ENCODE measurements around the gene RCAN1. TPM values are rescaled to one million over a fixed set of nuclear protein-coding genes. Genes with fewer than 3 reads are reported as not detected.
"Not testable (repeated sequence)": the region's sequence is repeated elsewhere in the genome, so short reads cannot be mapped to it uniquely, and the experiment has no call there.

RCAN1 gene
- polyA plus RNA-seq, 3 donors = 5.2 to 17.5 (median 15.1) TPM

DNA sequence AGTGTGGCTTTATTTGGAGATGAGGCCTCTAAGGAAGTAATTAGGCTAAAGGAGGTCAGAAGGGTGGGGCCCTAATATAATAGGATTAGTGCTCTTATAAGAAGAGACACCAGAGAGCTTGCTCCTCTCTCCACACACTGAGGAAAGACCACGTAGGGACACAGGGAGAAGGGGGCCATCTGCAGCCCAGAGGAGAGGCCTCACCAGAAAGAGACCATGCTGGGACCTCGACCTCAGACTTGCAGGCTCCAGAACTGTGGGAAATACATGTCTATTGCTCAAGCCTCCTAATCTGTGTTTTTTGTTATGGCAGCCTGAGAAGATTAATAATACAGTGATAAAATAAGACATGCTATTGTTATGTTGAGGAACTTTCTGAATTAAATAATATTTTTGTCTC lies 8.3 kb downstream of the RCAN1 start:
- H3K9ac ChIP-seq (ENCODE audit: insufficient read depth, low read length, poor library complexity, severe bottlenecking) = no peak overlapping the region
- peaks cover 51% of the 10 kb centered on the region for H3K79me2 ChIP-seq (ENCODE audit: insufficient read depth, low read length)

DNA sequence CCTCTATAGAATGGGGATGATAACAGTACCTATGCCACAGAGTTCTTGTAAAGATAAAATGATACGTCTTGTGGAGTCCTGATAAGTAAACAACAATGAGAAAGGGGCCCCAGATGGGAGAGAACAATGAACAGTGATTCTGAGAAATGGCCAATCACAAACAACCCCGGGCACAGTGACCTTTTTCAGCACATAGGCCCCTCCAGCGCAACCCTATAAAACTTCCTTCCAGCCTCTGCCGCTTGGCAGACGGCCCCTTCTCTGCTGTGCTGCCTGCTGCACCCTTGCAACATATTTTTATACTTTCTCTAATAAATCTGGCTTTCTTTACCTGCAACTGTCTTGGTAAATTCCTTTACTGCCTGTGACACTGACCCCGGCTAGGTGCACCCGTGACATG lies 8.9 kb downstream of the RCAN1 start:
- Mint-ChIP-seq H3K9me3 (peaks cover 0 to 3% (median 0%) of the 10 kb centered on the region in 7 donors), H3K4me1 (peaks cover 5% of the 10 kb centered on the region), H3K36me3 (peaks cover 0 to 5% of the 10 kb centered on the region in 2 donors), H3K27me3 (ENCODE audit: low read depth in 3 of 3) (peaks cover 0 to 3% (median 0%) of the 10 kb centered on the region in 3 donors), H3K4me3 (no peak overlapping the region), H3K27ac (no peak overlapping the region)
- H3K27me3 ChIP-seq (ENCODE audit: control insufficient read depth in 2 of 2, insufficient read depth in 2 of 2, low read length in 2 of 2) = no peaks in the 10 kb centered on the region
- 100% methylated on average over 2 of the region's 7 CpGs for WGBS (ENCODE audit: insufficient coverage)
- no peak overlapping the region for H3K27ac ChIP-seq (ENCODE audit: low read depth in 1 of 2, low read length in 2 of 2)
- no peak overlapping the region for H3K4me3 ChIP-seq (replicated peaks in 1 of 3; ENCODE audit: low read depth in 2 of 3, low read length in 3 of 3)
- TF ChIP-seq, protein P1, sequence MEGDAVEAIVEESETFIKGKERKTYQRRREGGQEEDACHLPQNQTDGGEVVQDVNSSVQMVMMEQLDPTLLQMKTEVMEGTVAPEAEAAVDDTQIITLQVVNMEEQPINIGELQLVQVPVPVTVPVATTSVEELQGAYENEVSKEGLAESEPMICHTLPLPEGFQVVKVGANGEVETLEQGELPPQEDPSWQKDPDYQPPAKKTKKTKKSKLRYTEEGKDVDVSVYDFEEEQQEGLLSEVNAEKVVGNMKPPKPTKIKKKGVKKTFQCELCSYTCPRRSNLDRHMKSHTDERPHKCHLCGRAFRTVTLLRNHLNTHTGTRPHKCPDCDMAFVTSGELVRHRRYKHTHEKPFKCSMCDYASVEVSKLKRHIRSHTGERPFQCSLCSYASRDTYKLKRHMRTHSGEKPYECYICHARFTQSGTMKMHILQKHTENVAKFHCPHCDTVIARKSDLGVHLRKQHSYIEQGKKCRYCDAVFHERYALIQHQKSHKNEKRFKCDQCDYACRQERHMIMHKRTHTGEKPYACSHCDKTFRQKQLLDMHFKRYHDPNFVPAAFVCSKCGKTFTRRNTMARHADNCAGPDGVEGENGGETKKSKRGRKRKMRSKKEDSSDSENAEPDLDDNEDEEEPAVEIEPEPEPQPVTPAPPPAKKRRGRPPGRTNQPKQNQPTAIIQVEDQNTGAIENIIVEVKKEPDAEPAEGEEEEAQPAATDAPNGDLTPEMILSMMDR (IDR thresholded peaks at IDR 0.05) = no peak
- peaks cover 0 to 4% of the 10 kb centered on the region in 2 donors for H3K36me3 ChIP-seq (replicated peaks in 1 of 2; ENCODE audit: control insufficient read depth in 1 of 2, insufficient read depth in 2 of 2, low read length in 2 of 2)
- no peak overlapping the region for H3K9ac ChIP-seq (ENCODE audit: insufficient read depth, low read length, poor library complexity, severe bottlenecking)
- no peak overlapping the region for H3K4me2 ChIP-seq (replicated peaks; ENCODE audit: extremely low read depth, low read length, poor library complexity, severe bottlenecking)
- no peak for DNase-seq
- peaks cover 20% of the 10 kb centered on the region for H4K20me1 ChIP-seq (ENCODE audit: insufficient read depth, low read length)
- H3K4me1 ChIP-seq (ENCODE audit: control insufficient read depth in 1 of 2, insufficient read depth in 2 of 2, low read length in 2 of 2) = no peaks in the 10 kb centered on the region
- intact Hi-C loops (cut with micrococcal nuclease) = no loop called here
- H2AFZ ChIP-seq (ENCODE audit: insufficient read depth, low read depth, low read length, poor library complexity, severe bottlenecking) = no peak overlapping the region
- H3K9me3 ChIP-seq (replicated peaks in 1 of 2; ENCODE audit: control insufficient read depth in 1 of 2, insufficient read depth in 1 of 2, low read length in 2 of 2) = no peaks in the 10 kb centered on the region
- H3K79me2 ChIP-seq (ENCODE audit: insufficient read depth, low read length) = peaks cover 45% of the 10 kb centered on the region

More for the DNA sequence above, 8.3 kb downstream of the RCAN1 start:
- no peak overlapping the region for H3K4me2 ChIP-seq (replicated peaks; ENCODE audit: extremely low read depth, low read length, poor library complexity, severe bottlenecking)
- no peaks in the 10 kb centered on the region for H3K9me3 ChIP-seq (replicated peaks in 1 of 2; ENCODE audit: control insufficient read depth in 1 of 2, insufficient read depth in 1 of 2, low read length in 2 of 2)
- H4K20me1 ChIP-seq (ENCODE audit: insufficient read depth, low read length) = peaks cover 20% of the 10 kb centered on the region
- no peaks in the 10 kb centered on the region for H3K27me3 ChIP-seq (ENCODE audit: control insufficient read depth in 2 of 2, insufficient read depth in 2 of 2, low read length in 2 of 2)
- no peaks in the 10 kb centered on the region for H3K4me1 ChIP-seq (ENCODE audit: control insufficient read depth in 1 of 2, insufficient read depth in 2 of 2, low read length in 2 of 2)
- H3K27ac ChIP-seq (ENCODE audit: low read depth in 1 of 2, low read length in 2 of 2) = no peak overlapping the region
- peaks cover 8% of the 10 kb centered on the region for H3K4me1 Mint-ChIP-seq
- H3K4me3 ChIP-seq (replicated peaks in 1 of 3; ENCODE audit: low read depth in 2 of 3, low read length in 3 of 3) = no peak overlapping the region
- WGBS (ENCODE audit: insufficient coverage) = 88% methylated on average over 1 of the region's 2 CpGs
- peaks cover 0 to 3% (median 0%) of the 10 kb centered on the region in 3 donors for H3K27me3 Mint-ChIP-seq (ENCODE audit: low read depth in 3 of 3)
- H3K4me3 Mint-ChIP-seq = no peak overlapping the region
- H3K36me3 Mint-ChIP-seq = peaks cover 0 to 5% of the 10 kb centered on the region in 2 donors
- peaks cover 0 to 3% (median 0%) of the 10 kb centered on the region in 7 donors for H3K9me3 Mint-ChIP-seq
- TF ChIP-seq, protein P1 (IDR thresholded peaks at IDR 0.05) = no peak
- H3K27ac Mint-ChIP-seq = peak overlapping the region in 1 of 7 donors; percentile 82
- H2AFZ ChIP-seq (ENCODE audit: insufficient read depth, low read depth, low read length, poor library complexity, severe bottlenecking) = no peak overlapping the region
- DNase-seq = no peak
- H3K36me3 ChIP-seq (replicated peaks in 1 of 2; ENCODE audit: control insufficient read depth in 1 of 2, insufficient read depth in 2 of 2, low read length in 2 of 2) = peaks cover 0 to 4% of the 10 kb centered on the region in 2 donors
- intact Hi-C loops (cut with micrococcal nuclease) = no loop called here

DNA sequence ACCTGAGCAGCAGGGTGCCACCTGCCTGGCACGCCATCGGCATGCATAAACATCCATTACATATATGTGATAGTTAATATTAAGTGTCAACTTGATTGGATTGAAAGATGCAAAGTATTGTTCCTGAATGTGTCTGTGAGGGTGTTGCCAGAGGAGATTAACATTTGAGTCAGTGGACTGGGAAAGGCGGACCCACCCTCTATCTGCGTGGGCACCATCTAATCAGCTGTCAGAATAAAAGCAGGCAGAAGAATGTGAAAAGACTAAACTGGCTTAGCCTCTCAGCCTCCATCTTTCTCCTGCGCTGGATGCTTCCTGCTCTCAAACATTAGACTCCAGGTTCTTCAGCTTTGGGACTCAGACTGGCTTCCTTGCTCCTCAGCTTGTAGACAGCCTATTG lies 10.0 kb downstream of the RCAN1 start:
- H3K9me3 ChIP-seq (replicated peaks in 1 of 2; ENCODE audit: control insufficient read depth in 1 of 2, insufficient read depth in 1 of 2, low read length in 2 of 2); H3K27me3 Mint-ChIP-seq (ENCODE audit: low read depth in 3 of 3); H3K27ac Mint-ChIP-seq; H3K4me3 Mint-ChIP-seq; H3K4me1 Mint-ChIP-seq; H3K4me1 ChIP-seq (ENCODE audit: control insufficient read depth in 1 of 2, insufficient read depth in 2 of 2, low read length in 2 of 2); H3K4me3 ChIP-seq (replicated peaks in 1 of 3; ENCODE audit: low read depth in 2 of 3, low read length in 3 of 3); H3K27me3 ChIP-seq (ENCODE audit: control insufficient read depth in 2 of 2, insufficient read depth in 2 of 2, low read length in 2 of 2); H3K4me2 ChIP-seq (replicated peaks; ENCODE audit: extremely low read depth, low read length, poor library complexity, severe bottlenecking); H3K9ac ChIP-seq (ENCODE audit: insufficient read depth, low read length, poor library complexity, severe bottlenecking); H3K36me3 ChIP-seq (replicated peaks in 1 of 2; ENCODE audit: control insufficient read depth in 1 of 2, insufficient read depth in 2 of 2, low read length in 2 of 2); H3K27ac ChIP-seq (ENCODE audit: low read depth in 1 of 2, low read length in 2 of 2); H2AFZ ChIP-seq (ENCODE audit: insufficient read depth, low read depth, low read length, poor library complexity, severe bottlenecking); H3K36me3 Mint-ChIP-seq; intact Hi-C loops (cut with micrococcal nuclease); DNase-seq; H3K9me3 Mint-ChIP-seq: not testable (repeated sequence)
- H4K20me1 ChIP-seq (ENCODE audit: insufficient read depth, low read length) = peaks cover 12% of the 10 kb centered on the region
- peaks cover 35% of the 10 kb centered on the region for H3K79me2 ChIP-seq (ENCODE audit: insufficient read depth, low read length)
- WGBS (ENCODE audit: insufficient coverage) = 100% methylated on average over 1 of the region's 5 CpGs
